Type B pancreatic cell (in vitro differentiated cells): ENCODE data around the gene DELE1. TPM values are rescaled to one million over a fixed set of nuclear protein-coding genes. Genes with fewer than 3 reads are reported as not detected.

Experiments
- DNase-seq: peaks from one replicate; pipeline ENCODE4 v3.0.0; 2021; ENCODE audit warnings: mixed read lengths; ENCODE audit not compliant: unreplicated experiment; ENCODE audit errors: extremely low spot score
- H3K27ac Mint-ChIP-seq: 2 replicates; pipeline ENCODE4 v1.8.0; 2021; ENCODE audit warnings: mild to moderate bottlenecking, mixed read lengths
- H3K27me3 Mint-ChIP-seq: 2 replicates; pipeline ENCODE4 v1.8.0; 2021; ENCODE audit warnings: mixed read lengths
- H3K36me3 Mint-ChIP-seq: 2 replicates; pipeline ENCODE4 v1.8.0; 2021; ENCODE audit warnings: mixed read lengths
- H3K4me1 Mint-ChIP-seq: one replicate; pipeline ENCODE4 v1.8.0; 2021; ENCODE audit warnings: mixed read lengths; ENCODE audit not compliant: unreplicated experiment
- H3K4me3 Mint-ChIP-seq: 2 replicates; pipeline ENCODE4 v1.8.0; 2021; ENCODE audit warnings: mild to moderate bottlenecking, mixed read lengths
- H3K9me3 Mint-ChIP-seq: 2 replicates; pipeline ENCODE4 v1.8.0; 2021; ENCODE audit warnings: mixed read lengths
- total RNA-seq: library from RNA; stranded (reverse); gene quantifications from 2 replicates; pipeline ENCODE4 v1.2.1, GENCODE V29; 2021; ENCODE audit warnings: low replicate concordance
- TF ChIP-seq, protein P1 (sequence below): fragments of 200-600 bp; sonication (generic); conservative IDR thresholded peaks from 2 replicates; pipeline ENCODE4 v1.5.0; 2021; ENCODE audit warnings: antibody characterized with exemption, mild to moderate bottlenecking

DELE1 gene
- total RNA-seq, 1 donor from 2014 or later: 67.9 TPM

DNA sequence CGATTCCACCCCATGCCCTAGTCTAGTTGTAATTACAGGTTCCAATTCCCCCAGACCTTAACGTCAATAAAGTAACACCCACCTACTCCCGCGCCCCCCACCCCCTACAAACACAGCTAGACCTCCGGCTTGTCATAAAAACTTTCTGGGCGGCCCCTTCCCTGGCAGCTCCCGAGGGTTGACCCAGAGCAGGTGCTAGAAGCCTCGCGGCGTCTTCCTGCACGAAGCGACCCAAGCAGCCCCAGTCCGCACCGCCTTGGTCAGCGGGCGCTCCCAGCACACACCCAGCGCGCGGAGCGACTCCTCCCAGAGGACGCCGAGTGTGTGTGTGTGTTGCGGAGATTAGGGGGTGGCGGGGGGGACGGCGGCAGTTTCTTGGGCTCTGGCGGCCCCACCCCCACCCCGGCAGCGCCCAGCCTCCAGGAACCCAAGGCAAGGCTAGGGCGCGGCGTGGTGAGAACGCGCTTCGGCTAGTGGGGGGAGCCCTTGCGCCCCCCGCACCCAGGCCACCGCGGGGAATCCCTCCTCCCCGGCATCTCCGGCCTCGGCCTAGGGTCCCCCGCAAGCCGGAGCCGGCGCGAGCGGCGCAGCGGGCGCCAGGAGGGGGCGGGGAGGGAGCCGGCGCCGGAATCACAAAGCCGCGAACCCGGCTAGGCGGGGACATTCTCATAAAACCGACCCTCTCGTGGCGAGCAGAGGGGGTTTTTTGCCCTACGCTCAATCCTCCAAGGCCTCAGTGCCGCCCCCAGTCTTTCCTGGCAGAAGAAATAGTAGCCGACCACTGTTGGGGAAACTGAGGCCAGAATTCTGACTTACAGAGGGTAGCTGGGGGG lies 47.7 kb upstream of the DELE1 start:
- Mint-ChIP-seq H3K36me3 (peaks cover 3% of the 10 kb centered on the region), H3K9me3 (no peaks in the 10 kb centered on the region), H3K4me1 (peaks cover 37% of the 10 kb centered on the region), H3K4me3 (peak overlapping the region; percentile 98), H3K27ac (peak overlapping the region; percentile 51), H3K27me3 (peaks cover 80% of the 10 kb centered on the region)
- TF ChIP-seq, protein P1, sequence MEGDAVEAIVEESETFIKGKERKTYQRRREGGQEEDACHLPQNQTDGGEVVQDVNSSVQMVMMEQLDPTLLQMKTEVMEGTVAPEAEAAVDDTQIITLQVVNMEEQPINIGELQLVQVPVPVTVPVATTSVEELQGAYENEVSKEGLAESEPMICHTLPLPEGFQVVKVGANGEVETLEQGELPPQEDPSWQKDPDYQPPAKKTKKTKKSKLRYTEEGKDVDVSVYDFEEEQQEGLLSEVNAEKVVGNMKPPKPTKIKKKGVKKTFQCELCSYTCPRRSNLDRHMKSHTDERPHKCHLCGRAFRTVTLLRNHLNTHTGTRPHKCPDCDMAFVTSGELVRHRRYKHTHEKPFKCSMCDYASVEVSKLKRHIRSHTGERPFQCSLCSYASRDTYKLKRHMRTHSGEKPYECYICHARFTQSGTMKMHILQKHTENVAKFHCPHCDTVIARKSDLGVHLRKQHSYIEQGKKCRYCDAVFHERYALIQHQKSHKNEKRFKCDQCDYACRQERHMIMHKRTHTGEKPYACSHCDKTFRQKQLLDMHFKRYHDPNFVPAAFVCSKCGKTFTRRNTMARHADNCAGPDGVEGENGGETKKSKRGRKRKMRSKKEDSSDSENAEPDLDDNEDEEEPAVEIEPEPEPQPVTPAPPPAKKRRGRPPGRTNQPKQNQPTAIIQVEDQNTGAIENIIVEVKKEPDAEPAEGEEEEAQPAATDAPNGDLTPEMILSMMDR: no peak
- peak; percentile 66 for DNase-seq

DNA sequence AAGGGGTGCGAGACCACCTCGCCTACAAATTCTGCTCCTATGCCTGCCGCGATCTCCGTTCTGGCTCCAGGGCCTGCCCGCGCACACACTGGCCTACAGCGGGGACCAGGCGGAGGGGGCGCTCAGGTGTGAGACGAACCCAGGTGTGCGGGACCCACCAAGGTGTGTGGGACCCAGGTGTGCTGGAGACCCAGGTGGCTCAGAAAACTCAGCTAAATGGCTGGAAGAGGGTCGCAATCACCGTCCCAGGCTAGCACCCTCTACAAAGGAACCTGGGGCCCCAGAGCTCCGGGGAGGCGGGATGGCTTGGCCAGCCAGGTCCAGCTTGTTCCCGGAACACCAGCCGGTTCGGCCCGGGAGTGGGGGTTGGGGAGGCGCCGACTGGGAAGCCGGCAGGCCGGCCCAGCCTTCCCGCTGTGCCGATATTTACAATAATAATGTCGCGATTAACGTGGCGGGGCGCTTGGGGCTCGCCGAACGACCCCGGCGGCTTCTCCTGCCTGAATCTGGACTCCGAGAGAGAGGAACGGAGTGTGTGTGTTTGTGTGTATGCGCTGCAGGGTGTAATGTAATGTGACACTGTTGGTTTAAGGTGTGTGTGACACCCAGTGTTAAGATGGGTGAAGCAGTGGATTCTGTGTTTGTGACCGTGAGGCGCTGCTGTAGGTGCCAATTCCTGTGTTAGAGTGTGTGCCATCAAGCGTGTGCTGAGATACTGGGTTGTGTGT lies 46.9 kb upstream of the DELE1 start:
- peak overlapping the region; percentile 88 for H3K27ac Mint-ChIP-seq
- TF ChIP-seq, protein P1: no peak
- peaks cover 3% of the 10 kb centered on the region for H3K36me3 Mint-ChIP-seq
- H3K4me3 Mint-ChIP-seq: peak overlapping the region; percentile 98
- H3K9me3 Mint-ChIP-seq: no peaks in the 10 kb centered on the region
- peak; percentile 70 for DNase-seq
- H3K4me1 Mint-ChIP-seq: peaks cover 41% of the 10 kb centered on the region
- peaks cover 81% of the 10 kb centered on the region for H3K27me3 Mint-ChIP-seq

DNA sequence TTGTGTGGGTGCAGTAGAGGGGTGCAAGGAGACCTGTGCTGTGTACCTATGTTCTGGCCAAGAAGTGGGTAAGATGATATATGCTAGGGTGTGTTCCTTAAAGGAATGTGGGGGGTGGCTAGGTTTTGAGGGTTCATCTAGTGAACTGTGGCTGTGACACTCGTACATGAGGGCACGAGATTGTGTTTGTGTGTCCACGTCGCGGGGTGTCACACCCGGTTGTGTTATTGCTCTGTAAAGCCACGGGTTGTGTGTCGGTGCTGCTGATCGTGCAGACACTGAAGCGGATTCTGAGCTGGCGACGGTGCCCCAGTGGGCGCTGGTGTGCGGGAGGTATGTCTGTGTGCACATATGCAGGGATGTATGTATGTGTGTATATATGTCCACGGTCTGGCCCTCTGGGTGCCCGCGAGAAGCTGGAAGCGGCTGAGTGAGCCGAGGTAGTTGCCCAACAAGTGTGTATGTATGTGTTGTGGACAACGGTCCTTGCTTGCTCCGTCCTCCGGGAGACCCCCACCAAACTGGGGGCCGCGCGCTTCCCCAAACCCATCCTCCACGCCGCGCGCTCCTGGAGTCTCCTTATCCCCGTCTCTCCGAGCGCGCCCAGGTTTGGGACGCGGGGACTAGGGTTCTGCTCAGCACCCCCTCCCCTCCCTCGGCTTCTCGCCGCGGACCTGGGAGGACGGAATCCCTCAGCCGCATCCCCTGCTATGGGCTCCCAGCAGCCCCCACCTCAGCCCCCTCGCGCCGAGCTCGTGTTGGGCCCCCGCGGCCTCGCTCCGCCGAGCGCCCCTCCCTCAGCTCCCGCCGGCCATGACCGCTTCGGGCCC lies 46.1 kb upstream of the DELE1 start:
- H3K9me3 Mint-ChIP-seq: no peaks in the 10 kb centered on the region
- H3K27me3 Mint-ChIP-seq: peaks cover 82% of the 10 kb centered on the region
- peaks cover 3% of the 10 kb centered on the region for H3K36me3 Mint-ChIP-seq
- peak overlapping the region; percentile 98 for H3K4me3 Mint-ChIP-seq
- peak overlapping the region; percentile 88 for H3K27ac Mint-ChIP-seq
- TF ChIP-seq, protein P1: no peak
- peaks cover 43% of the 10 kb centered on the region for H3K4me1 Mint-ChIP-seq
- DNase-seq: no peak

DNA sequence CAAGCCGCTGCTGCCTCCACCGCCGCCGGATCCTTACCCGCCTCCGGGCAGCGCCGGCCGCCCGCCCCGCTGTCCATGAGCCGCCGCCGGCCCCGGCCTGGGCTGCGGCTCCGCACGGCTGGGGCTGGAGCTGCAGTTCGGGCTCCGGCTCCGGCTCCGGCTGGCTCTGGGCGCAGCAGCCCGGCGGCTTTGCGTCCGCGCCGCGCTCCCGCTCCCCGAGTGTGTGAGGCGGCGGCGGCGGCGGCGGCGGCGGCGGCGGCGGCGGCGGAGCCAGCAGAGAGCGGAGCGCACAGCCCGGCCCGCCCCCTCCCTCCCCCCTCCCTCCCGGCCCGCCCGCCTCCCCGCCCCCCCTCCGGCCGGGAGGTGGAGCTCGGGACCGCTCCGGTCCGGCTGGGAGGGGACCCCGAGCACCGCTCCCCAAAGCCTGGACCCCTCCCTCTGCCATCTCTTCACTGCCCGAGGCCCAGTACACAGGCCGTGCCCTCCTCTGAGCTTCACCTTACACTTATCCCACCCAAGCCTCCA lies 45.4 kb upstream of the DELE1 start, which contains the start of gene PCDH1:
PCDH1 (minus strand) TSS at position 225 of the 525 bp plus-strand sequence; CDS start at position 77, 148 bp downstream.
- Mint-ChIP-seq H3K9me3 (no peaks in the 10 kb centered on the region), H3K27me3 (peaks cover 80% of the 10 kb centered on the region), H3K27ac (peak within 1 kb of the TSS; percentile 88), H3K4me3 (peak within 1 kb of the TSS; percentile 98), H3K4me1 (peaks cover 42% of the 10 kb centered on the region), H3K36me3 (peaks cover 3% of the 10 kb centered on the region)
- no peak for DNase-seq
- TF ChIP-seq, protein P1: no peak
